Epidermal melanocyte (primary cell): ENCODE measurements around the gene MGRN1.

Source experiments
- DNase-seq: peaks from one replicate; pipeline ENCODE4 v3.0.0; 2011; ENCODE audit warnings: low spot score; ENCODE audit not compliant: insufficient read length

The MGRN1 gene

GRCh38 chr16:4624015-4624826 is at the start of gene MGRN1:
Gene MGRN1 (plus strand): TSS chr16:4624826. CDS start chr16:4624961, 135 bp downstream.
- DNase-seq: peak; percentile 93

DNA sequence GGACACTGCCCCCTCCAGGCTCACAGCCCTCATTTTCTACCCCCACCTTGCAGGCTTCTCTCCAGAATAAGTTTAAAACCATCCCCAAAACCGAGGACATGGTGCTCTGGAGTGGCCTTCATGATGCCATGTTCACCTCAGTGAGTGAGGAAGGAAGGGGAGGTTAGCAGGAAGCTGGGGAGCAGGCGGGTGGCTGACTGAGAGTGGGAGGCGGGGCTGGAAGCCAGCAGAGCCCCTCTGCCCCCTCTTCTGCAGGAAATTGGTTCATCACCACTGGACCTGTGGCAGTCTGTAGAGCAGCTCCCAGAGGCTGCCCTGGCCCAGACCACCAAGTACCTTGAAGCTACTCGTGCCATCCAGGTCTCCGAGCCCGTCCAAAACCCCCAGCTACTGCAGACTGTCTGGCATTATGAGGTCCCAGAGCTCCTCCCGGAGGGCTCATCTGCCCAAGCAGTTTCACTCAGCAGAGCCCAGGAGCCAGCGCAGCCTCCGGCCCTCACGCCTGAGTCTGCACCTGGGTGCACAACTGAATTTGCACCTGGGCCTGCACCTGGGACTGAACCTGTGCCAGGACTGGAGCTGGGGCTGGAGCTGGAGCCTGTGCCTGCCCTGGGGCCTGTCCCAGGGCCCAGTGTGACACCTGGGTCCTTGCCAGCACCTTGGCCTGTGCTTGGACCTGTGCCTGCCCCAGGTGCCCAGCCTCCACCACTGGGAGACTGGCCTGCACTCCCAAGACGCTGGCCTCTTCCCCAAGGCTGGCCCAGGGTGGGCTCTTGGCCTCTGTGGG is 49.5 kb upstream of the MGRN1 start:
- DNase-seq: no peak

- DNase-seq: no peak
Measured at GRCh38 chr16:4576008-4576407, 48.6 kb upstream of the MGRN1 start.

DNA sequence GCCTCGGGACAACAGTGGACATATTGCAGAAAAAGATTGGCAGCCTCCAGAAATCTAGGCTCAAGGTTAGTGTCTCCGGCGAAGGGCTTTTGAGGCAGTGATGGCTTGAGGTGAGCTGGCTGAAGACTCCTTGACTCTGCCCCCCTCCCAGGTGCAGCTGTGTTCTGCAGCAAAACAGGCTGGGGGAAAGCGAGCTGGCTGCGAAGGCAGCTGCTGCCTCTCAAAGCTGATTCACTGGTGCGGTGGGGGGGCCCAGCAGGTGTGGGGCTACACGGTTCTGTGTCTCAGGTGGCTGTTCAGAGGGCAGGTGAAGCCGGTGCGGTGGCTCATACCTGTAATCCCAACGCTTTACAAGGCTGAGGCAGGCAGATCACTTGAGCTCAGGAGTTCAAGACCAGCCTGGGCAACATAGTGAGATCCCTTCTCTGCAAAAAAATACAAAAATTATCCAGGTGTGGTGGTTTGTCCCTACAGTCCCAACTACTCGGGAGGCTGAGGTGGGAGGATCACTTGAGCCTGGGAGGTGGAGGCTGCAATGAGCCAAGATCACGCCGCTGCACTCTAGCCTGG is 45.6 kb upstream of the MGRN1 start:
- DNase-seq: no peak

GRCh38 chr16:4580250-4580649 is 44.4 kb upstream of the MGRN1 start:
- no peak for DNase-seq

- DNase-seq: no peak
Measured at GRCh38 chr16:4583906-4584305, 40.7 kb upstream of the MGRN1 start.

GRCh38 chr16:4586291-4586690 is 38.3 kb upstream of the MGRN1 start:
- DNase-seq: no peak

DNA sequence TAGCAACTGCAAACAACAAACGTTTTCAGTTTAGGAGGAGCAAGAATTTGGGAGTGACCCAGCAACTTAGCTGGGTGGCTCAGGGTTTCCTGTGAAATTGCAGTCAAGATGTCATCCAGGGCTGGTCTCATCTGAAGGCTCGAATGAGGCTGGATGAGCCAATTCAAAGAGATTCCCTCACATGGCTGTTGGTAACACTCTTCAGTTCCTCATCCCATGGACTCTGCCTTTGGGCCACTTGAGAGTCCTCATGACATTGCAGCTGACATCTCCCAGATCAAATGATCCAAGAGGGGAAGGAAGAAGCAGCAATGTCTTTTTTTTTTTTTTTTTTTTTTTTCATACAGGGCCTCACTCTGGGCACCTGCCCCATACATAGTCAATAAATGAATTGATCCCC is 36.2 kb upstream of the MGRN1 start:
- no peak for DNase-seq

DNA sequence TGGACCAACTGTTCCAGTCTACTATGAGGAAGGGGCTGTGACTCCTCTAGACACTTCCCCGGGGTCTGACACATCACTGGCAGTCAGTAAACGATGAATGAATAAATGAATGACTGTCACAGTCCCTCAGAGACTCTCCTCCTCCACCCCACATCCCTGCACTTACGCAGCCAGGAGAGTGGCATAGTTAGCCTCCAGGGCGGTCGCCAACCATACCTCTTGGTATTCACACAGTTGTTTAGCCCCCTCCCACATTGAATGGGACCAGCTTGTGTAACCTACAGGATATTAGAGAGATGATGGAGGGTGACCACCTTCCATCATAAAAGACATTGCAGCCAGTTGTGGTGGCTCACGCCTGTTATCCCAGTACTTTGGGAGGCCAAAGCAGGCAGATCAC is 35.7 kb upstream of the MGRN1 start:
- no peak for DNase-seq

- no peak for DNase-seq
Measured at GRCh38 chr16:4591191-4591590, 33.4 kb upstream of the MGRN1 start.

GRCh38 chr16:4591706-4592470 is 32.7 kb upstream of the MGRN1 start:
- peak; percentile 67 for DNase-seq

DNA sequence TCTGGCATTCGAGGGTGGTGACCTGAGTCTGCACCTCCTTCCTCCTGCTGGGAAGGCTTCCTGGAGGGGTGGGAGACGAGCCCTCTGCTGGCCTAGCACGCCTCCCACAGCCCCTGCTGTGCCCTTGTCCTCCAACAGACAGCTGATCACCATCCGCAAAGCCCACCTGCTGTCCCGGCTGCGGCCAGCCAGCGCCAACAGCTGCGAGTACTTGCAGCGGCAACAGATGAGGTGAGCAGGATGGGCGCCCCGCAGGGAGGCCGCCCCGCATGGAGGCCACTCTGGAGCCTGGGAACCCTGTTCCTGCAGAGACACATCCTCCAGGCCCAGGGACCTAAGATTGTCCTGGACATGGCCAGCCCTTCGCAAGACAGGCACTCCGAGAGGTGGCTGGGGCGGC is 31.5 kb upstream of the MGRN1 start:
- DNase-seq: no peak

DNA sequence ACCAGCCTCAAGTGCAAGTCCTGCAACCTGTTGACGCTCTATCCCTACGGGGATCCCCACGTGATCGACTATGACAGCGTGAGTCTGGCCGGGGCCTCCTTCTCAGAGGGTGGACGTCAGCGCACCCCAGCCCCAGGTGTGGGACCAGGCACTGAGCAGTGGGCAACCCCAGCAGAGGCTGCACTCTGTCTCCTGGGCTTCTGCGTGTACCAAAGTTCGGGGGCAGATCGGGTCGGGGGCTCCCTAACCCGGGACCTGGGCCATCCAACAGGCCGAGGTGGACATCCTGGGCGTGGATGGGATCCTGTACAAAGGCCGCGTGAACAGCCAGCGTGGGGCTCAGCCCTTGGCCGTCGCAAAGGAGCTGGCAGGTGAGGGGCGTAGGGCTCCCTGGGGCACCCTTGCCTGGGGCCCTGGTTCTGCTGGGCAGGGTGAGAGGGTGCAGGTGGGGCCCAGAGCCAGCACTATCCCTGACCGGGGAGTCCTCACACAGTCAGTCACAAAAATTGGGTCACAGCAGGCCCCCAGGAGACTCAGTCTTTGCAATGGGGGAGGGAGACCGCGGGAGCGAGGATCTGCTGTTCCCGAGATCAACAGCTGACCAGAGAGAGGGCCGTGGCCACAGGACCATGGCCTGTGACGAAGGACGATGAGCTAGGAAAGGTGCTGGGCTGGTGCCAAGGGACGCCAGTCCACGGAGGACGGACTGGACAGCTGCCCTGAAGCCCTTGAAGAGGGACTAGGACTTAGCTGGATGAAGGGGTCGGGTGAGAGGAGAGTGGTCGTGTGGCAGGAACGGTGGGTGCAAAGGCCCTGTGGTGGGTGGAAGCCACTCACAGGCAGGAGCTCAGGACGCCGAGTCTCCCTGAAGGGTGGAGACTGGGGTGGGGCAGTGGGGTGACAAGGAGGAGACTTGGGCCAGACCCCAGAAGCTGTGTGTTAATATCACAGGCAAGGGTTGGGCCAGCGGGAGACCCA is 29.9 kb upstream of the MGRN1 start:
- no peak for DNase-seq

DNA sequence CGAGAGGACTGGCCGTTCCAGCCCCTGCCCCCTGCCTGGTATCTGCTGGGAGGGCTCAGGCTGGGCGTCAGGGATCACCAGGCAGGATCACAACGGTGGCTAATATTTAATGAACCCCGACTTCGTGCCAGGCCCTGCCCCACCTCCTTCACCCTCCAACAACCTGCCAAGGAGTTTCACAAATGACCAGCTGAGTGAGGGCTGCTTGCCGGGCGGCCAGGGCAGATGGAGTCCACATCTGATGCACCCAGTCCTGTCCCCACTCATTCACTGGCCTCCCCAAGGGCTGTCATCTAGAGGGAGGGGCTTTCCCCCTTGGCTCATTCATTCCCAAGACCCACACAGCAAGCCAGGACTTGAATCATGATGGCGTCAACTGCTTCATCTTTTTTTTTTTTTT is 27.5 kb upstream of the MGRN1 start:
- DNase-seq: no peak

DNA sequence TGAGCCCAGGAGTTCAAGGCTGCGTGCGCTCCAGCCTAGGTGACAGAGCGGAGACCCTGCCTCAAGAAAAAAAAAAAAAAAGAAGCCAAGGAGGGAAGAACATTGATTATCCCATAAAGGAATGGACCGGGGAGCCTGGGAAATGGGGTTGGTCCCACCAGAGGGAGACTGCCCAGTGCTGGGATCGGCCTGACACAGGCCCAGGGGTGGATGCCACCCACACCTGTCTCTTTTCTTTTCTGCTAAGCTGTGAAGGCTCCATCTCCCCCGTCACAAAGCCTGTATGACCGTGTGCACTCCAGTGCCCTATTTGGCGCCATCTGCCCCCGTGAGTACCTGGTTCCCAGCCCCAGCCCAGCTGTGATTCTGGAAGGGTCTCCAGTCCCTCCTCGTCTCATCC is 25.6 kb upstream of the MGRN1 start:
- DNase-seq: no peak

DNA sequence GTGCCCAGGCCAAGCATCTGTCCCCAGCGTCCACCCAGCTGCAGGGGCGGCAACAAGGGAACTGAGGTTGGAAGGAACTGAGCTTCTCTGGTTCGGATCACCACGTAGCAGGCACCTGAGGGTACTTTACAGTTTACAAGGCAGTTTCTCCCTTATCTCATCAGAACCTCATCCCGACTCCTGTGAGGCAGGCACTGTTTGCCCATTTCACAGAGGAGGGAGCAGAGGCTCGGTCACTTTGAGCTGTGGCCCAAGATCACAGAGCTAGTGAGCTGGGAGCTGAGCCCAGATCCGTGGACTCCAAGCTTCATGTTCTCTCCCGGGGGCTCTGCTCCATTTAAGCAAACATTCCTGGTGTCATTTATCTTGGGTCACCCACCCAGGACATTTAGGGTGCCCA is 25.1 kb upstream of the MGRN1 start:
- DNase-seq: no peak

- no peak for DNase-seq
Measured at GRCh38 chr16:4601036-4601863, 23.4 kb upstream of the MGRN1 start.

DNA sequence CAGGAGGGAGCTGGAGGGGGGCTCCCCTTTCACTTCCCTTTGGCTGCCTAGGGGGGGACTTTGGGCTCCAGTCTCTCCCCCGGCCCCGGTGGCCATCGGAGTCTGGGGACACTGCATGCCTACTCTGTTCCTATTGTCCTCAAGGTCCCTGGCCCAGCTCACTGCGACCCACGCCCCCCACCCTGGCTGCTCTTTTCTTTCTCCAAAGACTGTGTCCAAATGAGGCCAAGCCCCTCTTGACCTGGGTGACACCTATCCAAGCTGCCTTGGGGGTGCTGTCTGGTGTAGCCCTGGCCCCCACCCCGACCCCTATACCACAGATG is 22.8 kb upstream of the MGRN1 start:
- no peak for DNase-seq

DNA sequence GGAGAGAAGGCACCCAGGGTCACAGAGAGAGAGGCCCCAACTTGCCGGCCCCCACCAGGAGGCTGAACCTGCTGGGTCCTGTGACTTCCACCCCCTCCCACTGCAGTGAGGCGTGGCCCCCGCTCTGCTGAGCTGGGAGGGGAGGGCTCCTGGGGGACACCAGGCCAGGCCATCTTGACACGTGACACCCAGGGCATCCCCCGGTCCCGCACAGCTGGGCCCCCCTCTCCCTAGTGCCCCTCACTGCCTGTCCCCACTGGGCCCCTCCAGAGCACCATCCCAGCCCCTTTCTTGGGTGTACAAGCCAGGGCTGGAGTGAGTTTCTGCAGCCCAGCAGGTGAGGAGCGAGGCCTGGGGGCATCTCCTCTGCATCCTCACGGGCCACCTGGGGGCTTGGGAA is 22.3 kb upstream of the MGRN1 start:
- DNase-seq: no peak
